ENCODE measurements around the gene IGFN1. TPM values are rescaled to one million over a fixed set of nuclear protein-coding genes. Genes with fewer than 3 reads are reported as not detected.

Gene IGFN1
- total and polyA plus RNA-seq, 2 of the 8 experiments (the other 6 are each of a cell fraction or from before 2014, with no cell fraction given): not detected

Other genes with a start within 250 kb of the IGFN1 start
- 26.5 and 27.2 TPM in 2 replicates for gene KIF21B, start 167.1 kb upstream of the IGFN1 start, total RNA-seq (2021; fragmentation: NEBNext Ultra II Directional; extraction: Animal tissue kit (Norgen Biotek cat#: 25700))
- gene KIF21B, start 167.1 kb upstream of the IGFN1 start, polyA plus RNA-seq (2011; rRNA removed): 10.8 and 20.1 TPM in 2 replicates
- gene CACNA1S, start 78.4 kb upstream of the IGFN1 start, total RNA-seq (2021; fragmentation: NEBNext Ultra II Directional; extraction: Animal tissue kit (Norgen Biotek cat#: 25700)): not detected in 2 replicates
- 0.06 and 0.08 TPM in 2 replicates for gene CACNA1S, start 78.4 kb upstream of the IGFN1 start, polyA plus RNA-seq (2011; rRNA removed)
- 0.41 and 0.44 TPM in 2 replicates for gene ASCL5, start 63.6 kb upstream of the IGFN1 start, total RNA-seq (2021; fragmentation: NEBNext Ultra II Directional; extraction: Animal tissue kit (Norgen Biotek cat#: 25700))
- 0.29 and 0.31 TPM in 2 replicates for gene ASCL5, start 63.6 kb upstream of the IGFN1 start, polyA plus RNA-seq (2011; rRNA removed)
- 79.9 and 83.2 TPM in 2 replicates for gene TMEM9, start 36.4 kb upstream of the IGFN1 start, total RNA-seq (2021; fragmentation: NEBNext Ultra II Directional; extraction: Animal tissue kit (Norgen Biotek cat#: 25700))
- 181 and 202 TPM in 2 replicates for gene TMEM9, start 36.4 kb upstream of the IGFN1 start, polyA plus RNA-seq (2011; rRNA removed)
- gene PKP1, start 92.7 kb downstream of the IGFN1 start, total RNA-seq (2021; fragmentation: NEBNext Ultra II Directional; extraction: Animal tissue kit (Norgen Biotek cat#: 25700)): 0.88 and 0.95 TPM in 2 replicates
- 0.21 and 0.66 TPM in 2 replicates for gene PKP1, start 92.7 kb downstream of the IGFN1 start, polyA plus RNA-seq (2011; rRNA removed)
- 21.0 and 22.6 TPM in 2 replicates for gene TNNT2, start 186.9 kb downstream of the IGFN1 start, total RNA-seq (2021; fragmentation: NEBNext Ultra II Directional; extraction: Animal tissue kit (Norgen Biotek cat#: 25700))
- 3.1 and 5.3 TPM in 2 replicates for gene TNNT2, start 186.9 kb downstream of the IGFN1 start, polyA plus RNA-seq (2011; rRNA removed)
- 30.5 and 32.8 TPM in 2 replicates for gene LAD1, start 208.5 kb downstream of the IGFN1 start, total RNA-seq (2021; fragmentation: NEBNext Ultra II Directional; extraction: Animal tissue kit (Norgen Biotek cat#: 25700))
- 9.3 and 12.4 TPM in 2 replicates for gene LAD1, start 208.5 kb downstream of the IGFN1 start, polyA plus RNA-seq (2011; rRNA removed)
- 0.29 and 0.50 TPM in 2 replicates for gene TNNI1, start 230.9 kb downstream of the IGFN1 start, total RNA-seq (2021; fragmentation: NEBNext Ultra II Directional; extraction: Animal tissue kit (Norgen Biotek cat#: 25700))
- 0.46 and 1.0 TPM in 2 replicates for gene TNNI1, start 230.9 kb downstream of the IGFN1 start, polyA plus RNA-seq (2011; rRNA removed)

All from H1 (cell line).